IPS-15b (cell line): ENCODE data around the gene COL18A1.

Experiments
- H3K27me3 ChIP-seq: one replicate; pipeline ENCODE4 v1.6.1; 2013; ENCODE audit warnings: low read length; ENCODE audit not compliant: control insufficient read depth, insufficient read depth
- H3K36me3 ChIP-seq: one replicate; pipeline ENCODE4 v1.6.1; 2013; ENCODE audit warnings: low read length; ENCODE audit not compliant: control insufficient read depth, insufficient read depth
- H3K4me1 ChIP-seq: one replicate; pipeline ENCODE4 v1.6.1; 2013; ENCODE audit warnings: mild to moderate bottlenecking, low read length; ENCODE audit not compliant: control insufficient read depth, insufficient read depth
- H3K4me3 ChIP-seq: one replicate; pipeline ENCODE4 v1.5.1; 2013; ENCODE audit warnings: low read depth, low read length
- H3K9ac ChIP-seq: one replicate; pipeline ENCODE4 v1.6.1; 2013; ENCODE audit warnings: low read depth, mild to moderate bottlenecking, low read length
- H3K9me3 ChIP-seq: one replicate; pipeline ENCODE4 v1.6.1; 2013; ENCODE audit warnings: mild to moderate bottlenecking, low read length; ENCODE audit not compliant: control insufficient read depth, insufficient read depth

The COL18A1 gene

DNA sequence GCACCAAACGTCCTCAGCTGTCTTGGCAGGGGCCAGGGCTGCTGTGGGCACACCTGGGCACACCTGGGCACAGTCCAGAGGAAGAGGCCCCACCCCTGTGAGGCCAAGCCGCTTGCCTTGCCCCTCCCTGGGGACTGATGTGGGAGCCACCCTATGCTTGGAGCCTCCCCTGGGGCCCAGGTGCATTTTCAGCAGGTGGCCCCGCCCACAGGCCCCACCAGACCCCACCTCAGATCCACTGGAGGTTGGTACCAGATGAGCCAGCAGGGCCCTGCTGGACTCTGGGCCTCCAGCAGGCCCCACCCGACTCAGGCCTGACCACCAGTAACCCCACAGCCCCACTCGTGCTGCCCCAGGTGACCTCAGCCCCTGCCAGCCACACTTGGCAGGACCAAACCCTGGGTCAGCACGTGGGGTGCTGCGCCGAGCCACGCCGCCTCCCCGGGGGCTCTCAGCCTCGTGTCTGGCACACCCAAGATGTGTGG lies 128.4 kb downstream of the COL18A1 start:
- H3K4me1 ChIP-seq = no peaks in the 10 kb centered on the region
- H3K27me3 ChIP-seq = no peaks in the 10 kb centered on the region
- peaks cover 40% of the 10 kb centered on the region for H3K36me3 ChIP-seq
- H3K4me3 ChIP-seq = no peak overlapping the region
- H3K9ac ChIP-seq = no peak overlapping the region
- H3K9me3 ChIP-seq = no peaks in the 10 kb centered on the region

DNA sequence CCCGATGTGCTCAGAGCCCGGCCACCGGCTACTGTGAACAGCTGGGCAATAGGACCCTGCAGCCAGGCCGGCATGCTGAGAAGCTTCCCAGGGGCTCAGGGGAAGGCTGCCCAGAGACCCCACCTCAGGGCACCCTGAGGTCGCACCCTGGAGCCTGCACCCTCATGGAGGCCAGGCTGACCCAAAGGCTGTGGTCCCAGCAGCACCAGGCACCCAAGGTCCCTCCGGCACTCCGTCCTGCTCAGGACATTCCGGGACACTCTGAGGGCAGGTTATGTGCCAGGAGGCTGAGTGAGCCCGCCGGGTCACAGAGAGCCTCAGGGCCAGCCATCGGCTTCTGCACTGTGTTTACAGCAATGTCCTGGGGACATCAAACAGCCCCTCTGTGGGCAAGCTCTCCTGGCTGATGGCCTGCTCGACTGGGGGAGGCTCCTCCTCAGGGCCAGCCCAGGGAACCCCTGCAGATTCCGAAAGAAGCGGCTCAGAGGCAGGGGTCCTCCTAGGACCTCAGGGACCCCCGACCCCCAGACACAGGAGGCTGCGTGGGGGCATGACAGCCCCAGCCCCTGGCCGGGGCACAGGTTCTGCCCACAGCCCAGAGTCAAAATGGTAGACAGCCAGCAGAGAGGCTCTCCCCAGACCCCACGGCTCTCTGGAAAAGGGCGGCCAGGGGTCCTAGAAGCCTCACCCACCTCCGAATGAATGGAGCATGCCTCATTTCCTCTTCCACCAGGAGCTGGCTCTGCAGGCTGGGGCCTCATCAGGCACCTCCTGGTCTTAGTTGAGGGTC lies 129.1 kb downstream of the COL18A1 start:
- Histone ChIP-seq H3K27me3 (no peaks in the 10 kb centered on the region), H3K36me3 (peaks cover 38% of the 10 kb centered on the region), H3K9ac (no peak overlapping the region), H3K9me3 (no peaks in the 10 kb centered on the region), H3K4me3 (no peak overlapping the region), H3K4me1 (no peaks in the 10 kb centered on the region)

DNA sequence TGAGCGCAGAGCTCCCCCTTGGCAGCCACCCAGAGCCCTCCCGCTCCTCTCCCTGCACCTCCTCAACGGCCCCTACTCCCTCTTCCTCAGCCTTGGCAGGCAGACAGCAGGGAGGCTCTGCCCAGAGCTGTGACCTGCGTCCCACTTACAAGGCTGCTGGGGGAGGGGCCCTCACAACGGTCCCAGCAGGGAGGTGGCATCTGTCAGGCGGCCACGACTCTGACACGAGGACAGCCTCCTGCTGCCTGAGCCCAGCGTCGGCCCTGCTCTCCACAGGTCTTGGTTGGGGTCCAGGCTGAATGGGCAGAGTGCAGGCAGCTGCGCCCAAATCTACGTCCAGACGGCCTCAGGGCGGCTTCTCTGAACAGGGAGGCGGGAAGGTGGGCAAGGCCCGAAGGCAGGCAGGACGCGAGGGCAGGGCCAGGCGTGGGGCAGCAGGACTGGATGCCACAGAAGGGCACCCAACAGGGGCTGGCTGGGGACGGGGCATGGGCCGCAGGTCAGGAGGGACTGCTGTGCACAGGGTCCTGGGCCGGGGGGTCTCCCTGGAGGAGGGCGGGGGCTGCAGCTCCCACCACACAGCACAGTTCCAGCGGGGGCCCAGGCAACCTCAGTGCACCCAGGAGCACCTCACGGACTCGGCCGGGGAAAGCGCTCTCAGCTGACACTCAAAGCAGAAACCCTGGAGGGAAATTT lies 129.8 kb downstream of the COL18A1 start:
- Histone ChIP-seq H3K9me3 (no peaks in the 10 kb centered on the region), H3K9ac (no peak overlapping the region), H3K27me3 (no peaks in the 10 kb centered on the region), H3K4me1 (no peaks in the 10 kb centered on the region), H3K4me3 (no peak overlapping the region), H3K36me3 (peaks cover 34% of the 10 kb centered on the region)

DNA sequence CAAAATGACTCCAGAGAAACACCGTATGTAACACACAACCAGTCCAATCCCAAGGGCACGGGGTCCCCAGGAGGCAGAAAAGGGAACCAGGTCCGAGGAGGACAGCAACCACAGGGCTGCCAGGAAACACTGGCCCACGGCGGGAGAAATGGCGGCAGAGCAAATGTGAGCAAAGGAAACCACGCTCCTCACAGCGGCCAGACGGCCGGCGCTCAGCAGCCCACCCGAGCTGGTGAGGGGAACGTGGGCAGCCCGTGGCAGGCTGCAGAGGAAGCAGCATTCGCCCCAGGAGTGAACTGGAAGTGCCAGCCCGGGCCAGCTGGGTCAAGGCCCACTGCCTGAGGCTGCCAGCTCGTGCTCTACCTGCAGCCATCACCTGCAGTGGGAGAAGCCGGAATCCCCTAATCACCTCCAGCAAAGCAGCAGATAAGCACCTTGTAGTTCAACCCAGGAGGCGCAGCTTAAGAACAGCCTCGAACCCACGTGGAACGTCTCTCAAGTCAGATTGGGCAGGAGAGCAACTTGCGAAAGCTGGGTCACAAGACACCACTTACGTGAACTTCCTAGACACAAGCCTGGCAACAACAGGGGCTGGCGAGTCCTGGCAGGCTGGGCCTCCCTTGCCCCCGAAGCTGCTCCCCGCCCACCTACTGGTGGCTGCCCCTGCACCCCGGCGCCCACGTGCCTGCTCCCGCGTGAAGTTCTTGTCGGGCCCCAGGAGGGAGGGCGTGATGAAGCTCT lies 130.5 kb downstream of the COL18A1 start:
- Histone ChIP-seq H3K9me3 (no peaks in the 10 kb centered on the region), H3K9ac (no peak overlapping the region), H3K4me3 (no peak overlapping the region), H3K27me3 (no peaks in the 10 kb centered on the region), H3K36me3 (peaks cover 31% of the 10 kb centered on the region), H3K4me1 (no peaks in the 10 kb centered on the region)

DNA sequence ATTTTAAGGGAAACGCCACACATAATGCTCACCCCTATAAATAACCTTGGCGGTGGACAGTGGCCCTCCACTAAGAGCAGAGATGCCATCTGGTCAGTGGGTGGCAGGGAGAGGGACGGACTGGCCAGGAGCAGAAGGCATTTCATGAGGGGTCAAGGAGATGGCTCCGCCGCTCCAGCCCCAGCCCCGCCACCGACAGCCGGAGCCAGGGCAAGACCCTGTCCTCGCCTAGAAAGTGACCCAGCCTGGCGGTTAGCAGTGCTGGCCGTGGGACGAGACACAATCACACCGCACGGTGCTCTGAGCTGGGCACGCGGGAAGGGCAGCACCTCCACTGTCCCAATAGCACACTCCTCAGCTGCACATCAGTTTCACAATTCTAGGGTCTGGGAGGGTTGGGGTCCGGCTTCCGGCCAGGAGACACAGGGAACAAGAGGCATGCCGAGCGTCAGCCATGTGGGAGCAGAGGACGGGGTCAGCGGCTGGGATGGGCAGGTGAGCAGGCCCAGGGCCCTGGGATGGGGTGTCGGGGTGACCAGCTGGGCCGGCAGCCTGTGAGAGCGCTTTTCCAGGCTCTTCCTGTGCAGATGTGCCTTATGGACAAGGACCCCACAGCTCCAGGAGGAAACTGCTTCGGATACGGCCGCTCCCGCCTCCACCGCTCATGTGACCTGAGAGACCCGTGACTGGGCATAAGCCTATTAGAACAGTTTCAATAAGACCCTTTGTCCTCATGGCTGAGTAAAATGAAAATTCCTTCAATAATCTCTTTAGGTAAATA lies 131.5 kb downstream of the COL18A1 start:
- Histone ChIP-seq H3K36me3 (peaks cover 27% of the 10 kb centered on the region), H3K9me3 (no peaks in the 10 kb centered on the region), H3K4me1 (no peaks in the 10 kb centered on the region), H3K9ac (no peak overlapping the region), H3K4me3 (no peak overlapping the region), H3K27me3 (no peaks in the 10 kb centered on the region)

DNA sequence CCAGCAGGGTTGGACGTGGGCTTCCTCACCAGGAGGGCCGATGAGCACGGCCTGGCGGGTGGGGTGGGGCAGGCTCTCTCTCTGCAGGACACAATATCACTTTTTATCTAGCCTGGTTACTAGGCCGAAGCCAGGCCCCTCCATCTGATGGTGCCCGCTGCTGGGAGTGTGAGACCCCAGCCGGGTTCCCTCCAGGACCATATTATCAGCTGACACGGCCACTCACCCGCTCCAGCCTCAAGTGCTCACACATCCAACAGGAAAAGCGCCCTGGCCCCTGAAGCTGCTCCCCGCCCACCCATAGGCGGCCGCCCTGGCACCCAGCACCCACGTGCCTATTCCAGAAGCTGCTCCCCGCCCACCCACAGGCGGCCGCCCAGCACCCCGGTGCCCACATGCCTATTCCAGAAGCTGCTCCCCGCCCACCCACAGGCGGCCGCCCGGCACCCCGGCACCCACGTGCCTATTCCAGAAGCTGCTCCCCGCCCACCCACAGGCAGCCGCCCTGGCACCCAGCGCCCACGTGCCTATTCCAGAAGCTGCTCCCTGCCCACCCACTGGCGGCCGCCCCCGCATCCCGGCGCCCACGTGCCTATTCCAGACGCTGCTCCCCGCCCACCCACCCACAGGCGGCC lies 132.3 kb downstream of the COL18A1 start:
- Histone ChIP-seq H3K9ac (no peak overlapping the region), H3K4me3 (no peak overlapping the region), H3K9me3 (no peaks in the 10 kb centered on the region), H3K27me3 (no peaks in the 10 kb centered on the region), H3K36me3 (peaks cover 22% of the 10 kb centered on the region), H3K4me1 (no peaks in the 10 kb centered on the region)

DNA sequence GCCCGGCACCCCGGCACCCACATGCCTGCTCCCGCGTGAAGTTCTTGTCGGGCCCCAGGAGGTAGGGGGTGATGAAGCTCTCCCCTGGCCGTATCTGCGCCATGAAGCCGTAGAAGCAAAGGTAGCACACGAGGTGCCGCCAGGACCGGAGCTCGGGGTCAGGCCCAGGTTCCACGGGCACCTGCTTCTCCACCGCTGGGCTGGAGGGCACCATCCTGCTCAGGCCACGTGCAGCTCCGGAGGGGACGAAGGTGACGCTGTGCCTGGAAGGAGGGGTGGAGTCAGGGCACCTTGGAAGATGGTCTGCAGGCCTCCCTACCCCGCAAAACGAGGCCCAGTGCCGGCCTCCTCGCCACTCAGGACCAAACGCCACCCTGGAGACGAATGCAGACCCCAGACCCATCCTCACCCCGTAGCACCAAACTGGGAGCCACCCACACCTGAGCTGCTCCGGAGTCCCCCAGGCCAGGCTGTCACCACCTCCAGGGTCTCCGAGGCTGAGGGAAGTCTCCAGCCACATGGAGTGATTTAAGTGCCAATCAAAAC lies 132.9 kb downstream of the COL18A1 start:
- H3K27me3 ChIP-seq = no peaks in the 10 kb centered on the region
- H3K9ac ChIP-seq = no peak overlapping the region
- H3K4me1 ChIP-seq = no peaks in the 10 kb centered on the region
- H3K9me3 ChIP-seq = no peaks in the 10 kb centered on the region
- H3K4me3 ChIP-seq = no peak overlapping the region
- peaks cover 22% of the 10 kb centered on the region for H3K36me3 ChIP-seq

DNA sequence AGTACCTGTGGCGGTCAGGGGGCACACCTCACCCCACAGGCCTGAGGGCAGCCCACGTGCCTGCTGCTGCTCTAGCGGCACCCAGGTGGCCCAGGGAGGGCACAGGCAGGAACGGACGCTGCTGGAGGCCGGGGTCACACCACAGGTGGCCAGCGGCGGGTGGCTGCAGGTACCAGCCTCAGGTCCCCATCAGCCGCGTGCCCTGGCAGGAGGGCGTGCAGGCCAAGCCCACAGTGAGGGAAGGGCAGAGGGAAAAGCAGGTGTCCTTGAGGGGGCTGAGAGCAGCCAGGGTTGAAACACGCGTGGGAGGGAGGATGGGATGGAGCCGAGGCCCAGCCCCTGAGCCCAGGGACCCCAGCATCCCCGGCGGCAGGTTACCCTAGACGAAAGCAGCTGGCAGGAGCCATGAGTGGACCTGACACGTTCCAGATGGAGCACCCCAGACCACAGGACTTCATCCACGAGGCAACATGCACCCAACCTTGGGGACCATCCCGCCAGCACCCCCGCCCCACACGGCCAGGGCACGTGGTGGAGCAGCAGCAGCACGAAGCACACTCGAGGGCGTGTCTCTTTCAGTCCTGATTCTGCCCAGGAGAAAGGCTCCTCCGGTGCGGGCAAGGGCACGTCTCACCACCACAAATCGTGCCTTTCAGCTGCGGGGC lies 133.5 kb downstream of the COL18A1 start:
- no peaks in the 10 kb centered on the region for H3K27me3 ChIP-seq
- no peak overlapping the region for H3K4me3 ChIP-seq
- H3K9ac ChIP-seq = no peak overlapping the region
- no peaks in the 10 kb centered on the region for H3K4me1 ChIP-seq
- H3K9me3 ChIP-seq = no peaks in the 10 kb centered on the region
- peaks cover 20% of the 10 kb centered on the region for H3K36me3 ChIP-seq

DNA sequence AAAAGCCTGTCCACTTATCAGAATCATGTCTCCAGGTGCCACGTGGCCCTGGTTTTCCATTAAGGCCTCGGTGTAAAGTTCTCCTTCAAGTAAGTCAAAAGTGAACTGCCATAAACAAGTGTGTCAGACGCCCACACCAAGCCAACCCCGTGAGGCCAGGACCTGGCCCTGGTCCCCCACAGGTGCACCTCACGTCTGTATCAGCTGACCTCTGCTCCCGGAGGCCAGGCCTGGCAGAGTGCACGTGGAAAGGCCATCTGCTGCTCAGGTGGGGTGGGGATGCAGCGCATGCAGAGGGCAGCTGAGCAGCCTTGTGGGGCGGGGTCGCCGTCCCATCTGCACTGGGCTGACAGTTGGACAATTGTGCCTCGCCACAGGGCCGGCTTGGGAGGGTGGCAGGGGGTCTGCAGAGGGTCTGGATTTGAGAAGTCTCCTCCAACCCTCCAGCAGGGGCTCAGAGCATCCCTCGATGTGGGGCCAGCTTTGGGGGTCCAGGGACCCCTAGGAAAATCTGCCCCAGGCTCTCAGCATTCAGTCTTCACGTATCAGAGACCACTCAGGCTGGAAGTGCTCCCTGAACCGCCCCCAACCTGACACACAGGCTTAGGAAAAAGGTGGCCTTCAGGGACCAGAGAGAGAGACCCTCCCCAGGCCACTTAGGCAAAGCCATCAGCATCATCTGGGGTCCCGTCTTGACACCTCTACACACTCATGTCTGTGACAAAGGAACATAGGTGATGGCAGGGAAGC lies 134.3 kb downstream of the COL18A1 start:
- H3K4me1 ChIP-seq = no peaks in the 10 kb centered on the region
- H3K36me3 ChIP-seq = peaks cover 19% of the 10 kb centered on the region
- H3K9ac ChIP-seq = peak overlapping the region; percentile 37
- no peak overlapping the region for H3K4me3 ChIP-seq
- H3K9me3 ChIP-seq = no peaks in the 10 kb centered on the region
- no peaks in the 10 kb centered on the region for H3K27me3 ChIP-seq
